GM12878 (cell line): ENCODE measurements around the gene DOHH. TPM values are rescaled to one million over a fixed set of nuclear protein-coding genes. Genes with fewer than 3 reads are reported as not detected.

Experiments used
- FOXK2 ChIP-seq: fragments of 450-650 bp; IDR thresholded peaks from 2 replicates; pipeline ENCODE4 v1.6.1; 2017; ENCODE audit warnings: mild to moderate bottlenecking, moderate library complexity
- LARP7 ChIP-seq: fragments of 450-650 bp; IDR thresholded peaks from 2 replicates; pipeline ENCODE4 v1.6.1; 2017; ENCODE audit warnings: mild to moderate bottlenecking
- MYC ChIP-seq: IDR thresholded peaks from 2 replicates; pipeline ENCODE4 v1.6.1; 2011; ENCODE audit warnings: mild to moderate bottlenecking, low read length, moderate library complexity, inconsistent platforms; ENCODE audit not compliant: insufficient read depth, insufficient replicate concordance, insufficient read length, severe bottlenecking
- NFYA ChIP-seq: IDR thresholded peaks from 2 replicates; pipeline ENCODE4 v1.6.1; 2011; ENCODE audit warnings: low read depth, mild to moderate bottlenecking, low read length, improper control_type of control experiment, borderline replicate concordance
- PRDM15 ChIP-seq: fragments of 450-650 bp; formaldehyde crosslinking; IDR thresholded peaks from 2 replicates; pipeline ENCODE4 v1.4.0; 2020; ENCODE audit warnings: mild to moderate bottlenecking, moderate library complexity
- SREBF1 ChIP-seq: IDR thresholded peaks from 2 replicates; pipeline ENCODE4 v1.6.1; 2012; ENCODE audit warnings: mild to moderate bottlenecking, low read length
- SREBF2 ChIP-seq: IDR thresholded peaks from 2 replicates; pipeline ENCODE4 v1.6.1; 2012; ENCODE audit warnings: mild to moderate bottlenecking, low read length
- TCF7 ChIP-seq: IDR thresholded peaks from 2 replicates; pipeline ENCODE4 v1.6.1; 2014; ENCODE audit warnings: antibody characterized with exemption, borderline replicate concordance
- ZNF592 ChIP-seq: fragments of 450-650 bp; IDR thresholded peaks from 2 replicates; pipeline ENCODE4 v1.6.1; 2017; ENCODE audit warnings: mild to moderate bottlenecking, moderate library complexity
- ZNF687 ChIP-seq: fragments of 450-650 bp; IDR thresholded peaks from 2 replicates; pipeline ENCODE4 v1.6.1; 2017; ENCODE audit warnings: mild to moderate bottlenecking, moderate library complexity
- polyA plus RNA-seq, 11 experiments: library from polyadenylated mRNA; depleted of rRNA in 4 of 11; unstranded in 6 of 11; stranded (reverse) in 5 of 11; fragments of >200 nt; fragmentation: Nextera tagmentation in 4 of 11; fragmentation: Illumina TruSeq in 1 of 11; extraction: Ambion mirVana in 4 of 11; extraction: Trizol in 1 of 11; gene quantifications; 1 replicate in 1 of 11; 2 replicates in 10 of 11; pipeline versions ENCODE4 v1.2.1 to v1.2.3, GENCODE V29; 2011 to 2016; ENCODE audit warnings: inconsistent platforms in 2 of 11, missing spikeins in 2 of 11, low read depth in 1 of 11
- total RNA-seq, 4 experiments: library from RNA; depleted of rRNA in 3 of 4; stranded (reverse); fragments of >200 nt in 3 of 4; fragmentation: Illumina TruSeq in 1 of 4; extraction: Trizol in 1 of 4; gene quantifications; 2 replicates each; pipeline versions ENCODE4 v1.2.1 to v1.2.3, GENCODE V29; 2013 to 2021

The DOHH gene
- total and polyA plus RNA-seq, 10 of the 15 experiments (the other 5 are each of a cell fraction or from before 2014, with no cell fraction given) = 0.11 to 28.6 (median 11.7) TPM

- TF ChIP-seq PRDM15 (CRISPR knock-in tag) (no peak), TCF7 (no peak), LARP7 (no peak), FOXK2 (no peak), SREBF2 (no peak), SREBF1 (no peak), MYC (no peak), ZNF592 (no peak), ZNF687 (no peak), NFYA (no peak)
These were observed 19.0 kb downstream of the DOHH start (continued) for GRCh38 chr19:3481241-3482090.
